ENCODE measurements around the gene PTPRG.

The PTPRG gene

DNA sequence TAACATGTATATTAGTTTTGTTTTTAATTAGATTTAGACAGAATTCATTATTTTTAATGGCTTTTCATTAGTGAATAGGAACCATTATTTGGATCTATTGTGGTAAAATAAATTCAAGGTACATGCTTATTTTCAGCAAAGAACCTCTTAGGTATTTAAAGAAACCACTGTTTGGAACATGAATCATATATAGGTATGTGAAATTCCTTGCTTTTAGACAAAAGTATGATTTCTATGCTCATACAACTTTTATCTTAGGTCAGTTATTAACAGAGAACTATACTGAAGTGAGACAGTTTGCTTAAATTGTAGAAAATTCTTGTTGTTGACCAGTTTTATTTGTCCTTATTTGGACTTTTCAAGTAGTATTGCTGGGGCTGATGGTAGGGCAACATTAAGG is 422.1 kb downstream of the PTPRG start:
- no peak for DNase-seq

DNA sequence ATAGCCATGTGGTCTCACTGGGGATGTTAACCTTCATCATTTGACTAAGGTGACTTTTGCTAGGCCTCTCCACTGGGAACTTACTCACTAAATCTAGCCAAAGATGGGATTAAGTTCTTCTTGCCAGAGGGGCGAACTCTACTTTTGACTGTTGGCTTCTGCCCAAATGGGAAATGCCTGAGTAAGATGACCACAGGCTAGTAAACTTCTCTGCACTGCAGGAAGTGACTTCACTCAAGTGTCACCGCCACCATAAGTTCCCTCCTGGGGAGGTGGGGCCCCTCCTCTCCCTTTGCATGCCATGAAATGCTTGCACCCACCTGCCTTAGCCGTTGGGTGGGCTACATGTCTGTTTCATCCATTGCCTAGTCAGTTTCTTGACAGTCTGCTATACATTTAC is 423.6 kb downstream of the PTPRG start:
- no peak for DNase-seq

DNA sequence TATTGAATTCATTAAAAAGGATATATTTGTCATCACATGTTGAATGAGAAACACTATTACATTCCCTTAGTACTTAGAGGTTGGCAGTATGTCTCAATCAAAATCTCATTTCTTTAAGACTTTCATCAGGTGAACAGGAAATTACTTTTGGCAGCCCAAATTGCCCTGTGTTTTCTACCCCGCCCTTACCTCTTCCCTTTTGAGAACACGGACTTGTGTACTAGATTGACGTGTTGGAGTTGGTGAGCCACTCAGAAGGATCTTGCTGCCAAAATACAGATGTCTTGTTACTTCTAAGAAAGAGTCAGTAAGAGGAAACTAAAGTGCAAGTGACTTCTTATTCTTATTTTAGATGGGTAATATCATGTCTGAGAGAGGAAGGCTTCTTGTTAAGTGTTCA is 425.1 kb downstream of the PTPRG start:
- no peak for DNase-seq

DNA sequence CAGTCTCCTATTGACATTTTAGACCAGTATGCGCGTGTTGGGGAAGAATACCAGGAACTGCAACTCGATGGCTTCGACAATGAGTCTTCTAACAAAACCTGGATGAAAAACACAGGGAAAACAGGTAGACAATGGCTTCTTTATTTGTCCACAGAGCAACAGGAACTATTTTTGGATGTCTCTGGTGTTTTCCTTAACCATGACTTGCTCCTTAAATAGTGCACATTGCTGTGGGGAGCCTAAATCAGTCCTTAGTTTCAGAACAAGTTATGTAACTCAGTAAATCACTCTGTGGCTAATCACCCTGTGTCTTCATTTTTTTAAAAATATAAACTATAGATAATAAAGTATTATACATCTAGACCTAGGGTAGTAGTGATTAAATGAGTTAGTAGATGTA is 428.3 kb downstream of the PTPRG start:
- DNase-seq, result no peak

DNA sequence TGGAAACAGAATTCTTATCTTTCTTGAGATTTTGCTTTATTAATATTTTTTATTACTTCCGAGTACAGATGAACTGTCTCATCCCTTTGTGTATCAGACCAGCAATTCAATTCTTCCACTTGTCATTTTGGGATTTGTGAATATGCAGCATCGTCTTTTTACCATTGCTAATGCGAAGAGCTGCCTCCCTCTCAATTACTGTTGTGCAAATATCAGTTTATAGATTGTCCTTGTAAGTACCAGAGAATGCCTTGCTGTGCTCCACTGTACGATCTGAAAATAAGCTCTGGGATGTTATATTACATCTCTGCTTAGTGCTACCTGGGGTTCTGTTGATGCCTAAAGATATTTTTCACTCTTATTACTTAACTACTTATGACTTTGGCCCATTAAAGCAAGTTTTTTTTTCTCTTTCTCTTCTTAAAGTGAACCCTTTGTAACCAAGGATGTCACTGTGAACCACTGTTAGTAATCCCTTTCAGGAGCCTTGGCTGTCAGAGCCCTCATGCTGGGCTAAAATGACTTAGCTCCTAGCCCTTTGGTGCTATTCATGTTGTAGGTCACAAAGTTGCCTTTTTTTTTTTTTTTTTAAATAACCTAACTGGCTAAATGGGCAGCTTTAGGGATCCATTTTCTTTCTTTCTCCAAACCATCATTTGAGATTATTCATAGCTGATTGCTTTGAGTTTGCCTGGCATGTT is 429.1 kb downstream of the PTPRG start:
- DNase-seq, result no peak

DNA sequence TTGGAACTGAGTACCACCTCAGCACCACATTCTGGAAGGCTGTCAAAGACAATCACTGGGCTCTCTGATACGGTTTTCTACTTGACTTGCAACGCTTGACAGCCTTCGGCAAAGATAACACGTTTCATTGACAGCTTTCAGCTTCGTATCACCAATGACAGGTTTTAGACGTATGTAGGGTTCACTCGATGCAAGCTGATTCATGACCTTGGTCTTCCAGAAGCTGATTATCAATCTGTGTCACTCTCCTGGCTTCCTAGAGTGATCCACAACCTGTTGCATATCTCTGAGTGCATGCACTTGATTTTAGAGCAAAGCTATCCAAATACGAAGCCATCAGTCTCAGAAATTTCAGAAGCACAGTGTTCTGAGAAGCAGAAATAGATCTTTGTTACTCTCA is 430.3 kb downstream of the PTPRG start:
- no peak for DNase-seq

DNA sequence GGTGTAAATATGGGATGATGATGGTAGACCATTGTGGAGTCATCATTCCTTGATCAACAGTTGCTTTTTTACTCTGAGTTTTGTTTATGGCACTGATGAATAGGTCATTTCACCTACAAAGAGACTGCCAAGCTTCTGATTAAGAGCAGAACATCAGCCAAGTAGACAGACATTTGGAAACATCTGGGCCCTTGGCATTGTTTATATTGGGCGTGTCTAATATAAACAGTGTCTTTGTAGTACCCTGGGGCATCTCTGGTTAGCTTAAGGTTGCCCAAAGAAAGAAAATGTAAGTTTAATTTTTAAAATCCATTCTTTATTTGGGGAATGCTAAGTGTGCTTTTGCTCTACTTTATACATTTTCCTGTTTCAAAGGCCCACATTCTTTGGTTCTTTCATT is 435.0 kb downstream of the PTPRG start:
- no peak for DNase-seq

DNA sequence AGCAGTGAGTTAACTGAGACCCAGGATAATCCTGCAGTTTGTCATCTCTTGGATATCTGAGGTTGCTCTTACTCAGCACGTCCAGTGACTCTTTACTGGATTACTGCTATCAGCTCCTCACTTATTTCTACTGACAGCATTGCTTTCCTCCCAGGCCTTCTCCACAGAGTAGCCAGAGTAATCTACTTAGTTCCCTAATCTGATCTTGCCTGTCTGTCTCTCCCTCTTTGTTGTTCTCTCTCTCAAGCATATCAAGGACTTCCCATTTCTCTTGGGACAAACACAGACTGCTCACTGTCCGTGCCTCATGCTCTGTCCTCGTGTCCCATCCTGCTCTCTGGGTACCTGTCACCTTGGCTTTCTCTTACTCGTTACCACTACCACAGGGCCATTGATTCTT is 435.7 kb downstream of the PTPRG start:
- DNase-seq, result no peak

DNA sequence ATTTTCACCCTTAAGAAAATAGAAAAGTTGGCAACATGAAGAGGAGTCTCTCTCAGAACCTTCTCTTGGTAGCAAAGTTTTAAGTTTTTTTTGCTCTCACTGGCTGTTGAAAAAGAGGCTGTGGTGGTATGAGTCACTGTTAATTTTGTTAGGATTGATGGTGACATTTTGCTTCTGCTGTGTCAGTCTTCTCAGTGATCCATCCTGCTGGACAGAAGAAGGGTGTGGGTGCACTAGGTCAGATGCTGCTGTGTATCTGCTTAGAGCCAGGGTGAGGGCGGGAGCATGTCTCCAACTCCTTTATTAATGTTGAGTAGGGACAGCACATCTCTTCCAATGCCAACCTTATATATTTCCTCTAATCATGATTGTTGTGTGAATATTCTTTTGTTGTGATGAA is 442.5 kb downstream of the PTPRG start:
- DNase-seq, result no peak

DNA sequence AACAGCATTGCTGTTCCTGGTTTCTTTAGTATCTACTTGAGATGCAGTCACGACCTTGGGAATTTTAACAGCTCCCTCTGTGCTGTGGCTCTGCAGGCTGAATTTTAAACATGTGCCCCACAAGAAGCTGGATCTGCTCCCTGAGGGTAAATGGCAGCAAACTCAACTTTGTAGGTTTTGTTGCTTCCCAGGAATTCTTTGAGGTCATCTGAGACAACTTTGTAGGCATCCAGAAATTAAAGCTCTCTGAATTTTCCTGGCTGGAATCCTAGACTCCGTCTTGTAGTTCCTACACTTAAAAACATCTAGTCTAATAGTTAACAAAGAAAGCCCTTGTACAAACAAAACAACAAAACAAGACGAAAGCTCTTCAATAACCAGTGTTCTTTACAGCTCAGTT is 445.7 kb downstream of the PTPRG start:
- no peak for DNase-seq

DNA sequence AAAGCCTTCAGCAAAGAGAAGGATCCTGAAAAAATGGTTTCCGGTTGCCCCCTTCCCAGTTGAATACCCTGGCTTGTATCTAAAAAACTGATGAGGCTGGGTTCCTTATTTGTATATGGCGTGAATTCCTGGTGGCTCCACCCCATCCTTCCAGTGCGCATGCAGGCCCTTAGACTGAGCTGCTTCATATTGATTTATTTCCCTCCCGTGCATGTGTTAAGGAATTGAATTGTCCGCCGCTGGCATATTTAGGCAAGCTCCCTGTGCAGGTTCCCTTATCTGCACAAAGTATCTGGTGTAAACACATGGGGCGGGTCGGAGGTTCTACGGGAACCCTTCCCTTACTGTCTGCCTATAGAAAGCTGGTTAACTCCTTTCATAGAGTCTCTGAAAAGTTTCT is 449.6 kb downstream of the PTPRG start:
- DNase-seq, result no peak

DNA sequence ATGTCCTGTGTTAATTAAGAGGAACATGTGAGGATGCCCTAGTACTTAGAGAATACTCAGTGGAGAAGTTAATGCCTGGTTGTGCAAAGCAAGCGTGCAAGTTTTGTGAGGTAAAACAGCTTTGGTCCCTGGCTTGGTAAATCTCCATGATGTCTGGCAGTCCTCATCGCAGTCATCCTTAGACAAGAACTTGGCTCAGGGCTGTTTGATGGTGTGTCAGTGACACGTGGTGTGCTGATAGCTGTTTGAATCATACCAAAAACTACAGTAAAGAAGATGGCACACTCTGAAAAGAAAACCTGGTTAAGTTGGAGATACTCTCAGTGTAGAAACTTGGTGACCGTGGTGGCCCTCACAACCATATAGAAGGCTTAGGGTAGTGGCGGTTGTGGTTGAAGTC is 450.3 kb downstream of the PTPRG start:
- no peak for DNase-seq

DNA sequence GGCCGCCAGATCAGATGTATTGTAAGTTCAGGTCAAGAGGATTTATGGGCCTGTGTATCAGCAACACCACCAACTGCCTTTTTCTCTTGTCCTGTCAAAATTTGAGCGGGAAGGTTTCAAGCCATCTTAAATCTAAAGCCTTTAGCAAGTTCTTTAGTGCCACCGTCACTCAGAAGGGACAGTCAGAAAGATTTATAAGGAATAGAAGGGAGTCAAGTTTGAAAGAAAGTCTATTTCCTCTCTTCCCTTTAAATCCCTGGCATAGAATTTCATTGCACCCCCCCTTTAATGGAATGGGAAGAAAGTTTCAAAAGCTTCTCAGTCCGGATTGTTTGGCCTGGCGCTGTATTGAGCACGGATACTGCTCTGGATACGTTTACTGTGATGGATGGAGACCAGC is 452.6 kb downstream of the PTPRG start:
- no peak for DNase-seq

DNA sequence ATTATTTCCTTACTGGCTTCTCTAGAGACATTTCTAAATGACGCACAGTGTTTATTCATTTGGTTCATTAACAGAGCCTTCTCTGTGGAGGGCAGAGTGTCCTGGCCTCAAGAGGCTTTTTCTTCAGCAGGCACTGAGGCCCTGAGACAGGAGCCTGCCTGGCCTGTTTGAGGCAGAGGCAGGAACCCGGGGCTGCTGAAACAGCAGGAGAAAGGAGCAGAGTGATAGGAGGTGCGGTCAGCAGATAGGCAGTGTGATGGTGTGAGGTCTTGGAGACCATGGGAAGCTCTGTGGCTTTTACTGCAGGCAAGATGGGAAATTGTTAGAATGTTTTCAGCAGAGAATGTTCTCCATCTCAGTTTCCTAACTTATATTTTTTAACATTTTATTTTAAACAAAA is 453.7 kb downstream of the PTPRG start:
- no peak for DNase-seq

DNA sequence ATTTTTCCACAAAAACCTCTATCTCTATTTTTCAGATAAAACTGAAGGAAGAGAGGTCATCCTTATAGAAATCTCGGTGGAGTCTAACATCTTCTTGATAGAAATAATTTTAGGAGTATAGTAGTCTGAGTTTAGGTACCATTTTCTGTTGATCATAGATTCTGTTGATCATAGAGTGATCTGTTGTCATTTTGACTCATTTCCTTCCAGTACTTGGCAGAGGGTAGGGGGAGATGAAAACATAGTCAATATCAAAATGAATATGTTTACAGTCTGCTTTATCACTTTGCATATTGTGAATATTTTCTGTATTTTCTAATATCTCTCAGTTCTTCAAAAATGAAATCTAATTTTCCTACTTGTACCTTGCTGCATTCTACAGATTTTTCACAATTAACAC is 458.5 kb downstream of the PTPRG start:
- no peak for DNase-seq

DNA sequence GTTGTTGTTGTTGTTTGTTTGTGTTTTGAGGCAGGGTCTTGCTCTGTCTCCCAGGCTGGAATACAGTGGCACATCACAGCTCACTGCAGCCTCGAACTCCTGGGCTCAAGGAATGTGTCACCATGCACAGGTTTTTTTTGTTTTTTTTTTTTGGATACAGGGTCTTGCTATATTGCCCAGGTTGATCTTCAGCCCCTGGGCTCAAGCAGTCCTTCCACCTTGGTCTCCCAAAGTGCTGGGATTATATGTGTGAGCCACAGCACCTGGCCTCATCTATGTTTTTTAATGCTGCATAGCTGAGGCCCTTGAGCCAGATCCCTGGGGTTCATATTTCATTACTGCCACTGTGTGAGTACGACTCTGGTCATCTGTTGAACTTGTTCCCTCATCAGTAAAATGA is 459.3 kb downstream of the PTPRG start:
- DNase-seq, result no peak

DNA sequence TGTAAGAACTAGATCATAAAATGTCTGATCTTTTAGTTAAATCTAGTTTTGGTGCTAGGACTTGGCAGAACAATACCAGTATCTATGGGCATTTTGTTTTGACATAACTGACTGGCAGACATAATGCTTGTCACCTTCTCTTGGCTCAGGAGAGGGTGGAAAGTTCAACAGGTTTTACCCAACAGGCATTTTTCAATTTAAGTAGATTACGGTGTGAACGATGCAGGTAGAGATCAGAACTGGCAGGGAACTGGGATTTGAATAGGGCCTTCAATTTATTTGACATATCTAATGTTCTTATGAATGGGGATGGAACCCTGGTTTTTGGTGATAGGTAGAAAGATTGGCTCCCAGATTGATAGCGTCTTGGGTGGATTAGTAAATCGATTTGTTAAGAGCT is 460.9 kb downstream of the PTPRG start:
- DNase-seq, result no peak

DNA sequence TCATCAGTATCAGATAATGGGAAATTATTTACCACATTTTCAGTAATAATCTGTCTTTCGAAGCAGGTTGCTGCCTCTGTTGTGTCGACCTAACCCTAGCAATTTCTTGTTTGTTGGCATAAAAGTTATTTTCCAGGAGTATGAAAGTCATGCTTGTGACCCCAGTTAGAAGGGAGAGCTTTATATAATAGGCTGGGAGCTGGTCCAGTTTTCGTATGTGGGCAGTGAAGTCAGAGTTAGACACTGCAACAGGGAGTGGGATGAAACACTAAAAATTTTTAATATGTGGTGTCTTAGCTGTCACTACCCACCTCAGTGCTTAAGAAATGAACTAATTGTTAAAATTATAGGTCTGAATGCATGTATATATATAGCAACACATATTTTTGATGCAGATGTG is 463.5 kb downstream of the PTPRG start:
- no peak for DNase-seq

DNA sequence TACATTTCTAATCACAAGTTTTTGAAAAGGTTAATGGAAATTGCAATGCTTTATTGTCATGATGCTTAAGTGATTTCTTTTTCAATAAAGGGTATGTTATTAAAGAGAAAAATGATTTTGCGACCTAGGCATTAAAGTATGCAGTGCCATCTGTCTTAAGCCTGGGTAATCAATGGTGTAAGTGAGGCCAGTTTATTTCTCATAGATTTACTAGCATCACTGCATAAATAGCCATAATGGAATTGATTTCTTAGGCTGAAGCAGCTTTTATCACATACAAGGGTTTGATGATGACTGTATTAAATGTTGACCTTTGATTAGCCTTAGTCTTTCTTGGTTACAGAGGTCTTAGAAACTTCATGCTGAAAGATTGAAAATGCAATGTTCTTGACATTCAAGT is 464.5 kb downstream of the PTPRG start:
- no peak for DNase-seq

DNA sequence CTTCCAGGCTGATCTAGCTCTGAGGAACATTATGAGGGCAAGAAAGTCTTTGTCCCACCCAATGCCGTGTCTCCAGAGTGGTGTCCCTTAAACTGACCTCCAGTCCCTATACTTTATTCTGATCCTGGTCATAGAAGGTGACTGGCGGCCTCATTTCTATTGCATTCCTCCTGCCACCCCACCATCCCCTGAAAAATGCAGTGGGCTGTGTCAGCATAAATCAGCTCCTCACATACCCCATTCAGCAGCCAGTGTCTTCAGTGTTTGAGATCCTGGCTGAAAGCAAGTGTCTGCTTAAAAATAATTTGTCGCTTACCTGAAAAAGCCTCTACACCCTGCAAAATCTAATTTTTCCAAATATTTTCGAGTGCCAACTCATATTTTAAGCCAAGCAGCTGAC is 465.9 kb downstream of the PTPRG start:
- no peak for DNase-seq

DNA sequence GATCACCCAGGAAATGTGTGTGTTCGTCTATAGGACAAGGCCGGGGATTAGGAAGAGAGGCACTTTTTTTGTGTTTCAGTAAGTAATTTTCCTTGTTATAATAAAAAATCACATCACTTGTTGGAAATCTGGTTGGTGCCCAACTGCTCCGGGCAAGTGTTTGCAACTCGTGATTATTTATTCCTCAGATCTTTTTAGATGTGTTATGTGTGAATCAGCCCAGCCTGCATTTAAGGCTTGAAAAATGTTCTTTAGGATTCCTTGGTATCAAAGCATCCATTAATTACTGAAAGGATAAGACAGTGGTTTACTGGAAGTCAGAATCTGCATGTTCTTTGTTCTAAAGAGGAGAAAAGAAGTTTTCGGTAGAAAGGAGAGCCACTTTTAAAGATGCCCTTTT is 466.4 kb downstream of the PTPRG start:
- DNase-seq, result no peak

DNA sequence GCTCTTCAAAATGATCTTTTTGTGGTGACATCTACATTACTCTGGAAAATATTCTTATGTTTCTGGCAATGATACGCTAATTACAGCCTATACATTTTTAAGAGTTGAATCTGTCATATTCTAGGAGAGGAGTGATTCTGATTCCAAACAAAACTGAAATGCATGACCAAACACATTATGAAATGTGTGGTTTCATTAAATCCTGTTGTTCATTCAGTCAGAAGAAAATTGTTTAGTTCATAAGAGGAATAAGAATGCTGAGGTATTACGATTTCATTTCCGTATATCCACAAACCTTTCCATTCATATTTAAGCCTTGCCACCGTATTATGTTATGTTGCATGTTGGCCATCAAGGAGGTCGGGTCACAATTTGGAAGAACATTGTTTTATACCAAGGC is 466.9 kb downstream of the PTPRG start:
- DNase-seq, result no peak

DNA sequence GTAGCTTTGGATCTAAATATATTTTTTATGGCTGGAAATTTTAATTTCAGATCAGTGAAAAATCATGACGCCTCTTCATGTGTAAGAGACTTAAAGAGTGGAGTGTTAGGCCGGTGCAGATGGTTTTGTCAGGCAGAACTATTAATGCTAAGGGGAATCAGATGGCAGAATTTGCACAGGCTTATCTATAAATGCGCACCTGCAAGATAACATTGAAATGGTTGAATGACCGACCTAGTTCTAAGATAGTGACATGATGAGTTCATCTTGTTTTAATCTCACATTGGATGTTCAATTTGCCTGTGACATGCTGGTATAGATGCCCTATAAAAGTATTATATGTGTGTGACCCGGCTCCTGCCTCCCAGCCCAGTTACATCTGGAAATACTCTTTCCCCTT is 471.4 kb downstream of the PTPRG start:
- DNase-seq, result no peak

DNA sequence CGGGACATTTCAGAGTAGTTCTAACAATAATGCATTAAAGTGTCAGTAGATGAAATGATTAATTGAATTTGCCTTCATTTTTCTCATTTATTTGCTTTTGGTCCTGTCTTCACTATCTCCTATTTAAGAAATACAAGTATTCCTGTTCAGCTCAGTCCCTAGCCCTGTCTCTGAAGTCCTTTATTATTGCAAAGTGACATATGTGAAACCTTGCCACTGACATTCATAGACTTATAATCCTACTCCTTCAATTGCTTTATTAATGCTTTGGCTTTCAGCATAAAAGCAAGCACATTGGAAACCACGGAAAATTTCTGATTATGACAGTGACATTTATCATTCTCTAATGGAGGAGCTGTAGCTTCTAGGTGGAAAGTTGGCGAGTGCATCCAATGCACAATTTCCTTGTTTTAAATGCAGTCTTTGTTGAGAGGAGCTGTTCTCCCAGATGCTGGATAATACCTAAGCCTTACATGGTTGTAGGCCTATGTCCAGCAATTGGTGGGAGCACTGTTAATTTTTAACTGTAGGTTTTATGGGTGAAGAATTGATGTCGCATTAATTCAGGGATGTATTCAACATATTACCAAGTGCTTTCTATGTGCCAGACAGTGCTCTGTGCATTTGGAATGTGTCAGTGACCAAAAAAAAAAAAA is 474.2 kb downstream of the PTPRG start:
- DNase-seq, result no peak

DNA sequence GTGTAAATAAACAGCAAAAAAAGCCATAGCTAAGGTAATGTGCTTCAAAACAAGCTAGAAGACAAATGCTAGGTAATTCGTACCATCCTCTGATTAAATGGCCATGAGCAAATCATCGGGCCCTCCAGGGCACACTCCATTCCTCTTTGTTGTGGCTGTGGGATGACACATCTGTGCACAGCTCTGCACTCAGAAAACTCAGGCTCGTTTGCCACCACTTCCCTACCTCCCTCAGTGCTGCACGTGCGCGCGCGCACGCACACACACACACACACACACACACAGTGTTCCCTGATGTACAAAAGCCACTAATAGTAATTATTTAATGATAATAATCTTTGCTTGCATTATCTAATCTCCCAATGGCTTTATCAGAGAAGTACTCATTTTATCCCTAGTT is 475.4 kb downstream of the PTPRG start:
- DNase-seq, result no peak
